ENCODE measurements around the gene NEK6.

- TF ChIP-seq CTCF (IDR thresholded peaks at IDR 0.05) (no peak), POLR2A (IDR thresholded peaks at IDR 0.05; ENCODE audit: low read depth) (no peak)
These were observed 138.1 kb downstream of the NEK6 start for GRCh38 chr9:124395826-124396225.

All from esophagus muscularis mucosa (tissue), 3 donors.